K562 (cell line): ENCODE results near the gene PTH2. TPM values are rescaled to one million over a fixed set of nuclear protein-coding genes. Genes with fewer than 3 reads are reported as not detected.
A peak's percentile ranks its signal among the peaks of the same experiment; 100 is the strongest.

Experiments used
- BCL6 ChIP-seq: fragments of 250-450 bp; sonication (Bioruptor Pico); IDR thresholded peaks from 2 replicates; pipeline ENCODE4 v1.4.0; 2020
- CBX3 ChIP-seq, 2 experiments: IDR thresholded peaks; 1 replicate in 1 of 2; 2 replicates in 1 of 2; pipeline ENCODE4 v1.6.1; 2012; ENCODE audit warnings: inconsistent platforms in 2 of 2, low read length in 2 of 2, borderline replicate concordance in 1 of 2, control low read depth in 1 of 2
- CEBPB ChIP-seq: fragments of 450-650 bp; IDR thresholded peaks from 2 replicates; pipeline ENCODE4 v1.6.1; 2016; ENCODE audit warnings: missing genetic modification characterization, missing compliant biosample characterization
- EGR1 ChIP-seq: fragments of 450-650 bp; conservative IDR thresholded peaks from 2 replicates; pipeline ENCODE4 v1.6.1; 2017; ENCODE audit warnings: mild to moderate bottlenecking
- FOXA1 ChIP-seq: fragments of 450-650 bp; IDR thresholded peaks from 2 replicates; pipeline ENCODE4 v1.6.1; 2016; ENCODE audit warnings: mild to moderate bottlenecking, borderline replicate concordance
- GABPB1 ChIP-seq: sonication (generic); formaldehyde crosslinking; IDR thresholded peaks from 2 replicates; pipeline ENCODE4 v1.8.0; 2022; ENCODE audit warnings: mild to moderate bottlenecking, missing genetic modification reagents
- HDAC6 ChIP-seq: IDR thresholded peaks from 2 replicates; pipeline ENCODE4 v1.6.1; 2012; ENCODE audit warnings: low read depth, mild to moderate bottlenecking, control low read depth, inconsistent platforms, low read length, moderate library complexity
- NR2C2 ChIP-seq, 2 experiments: fragments of 200-800 bp in 1 of 2; sonication (Bioruptor generic) in 1 of 2; sonication (generic) in 1 of 2; formaldehyde crosslinking in 1 of 2; IDR thresholded peaks; 2 replicates each; pipeline versions ENCODE4 v1.6.1 to v1.8.0; 2016 to 2022; ENCODE audit warnings: mild to moderate bottlenecking in 1 of 2, missing compliant biosample characterization in 1 of 2, missing genetic modification characterization in 1 of 2, missing genetic modification reagents in 1 of 2
- POLR2A ChIP-seq: fragments of 450-650 bp; conservative IDR thresholded peaks from 2 replicates; pipeline ENCODE4 v1.6.1; 2016
- SMAD2 ChIP-seq: fragments of 150-350 bp; IDR thresholded peaks from 2 replicates; pipeline ENCODE4 v1.6.1; 2014; ENCODE audit warnings: low read depth, mild to moderate bottlenecking, low read length
- SRSF3 ChIP-seq: fragments of 200-400 bp; formaldehyde crosslinking; IDR thresholded peaks from 2 replicates; pipeline ENCODE4 v1.6.1; 2016; ENCODE audit warnings: mild to moderate bottlenecking, low read length, moderate library complexity; ENCODE audit not compliant: insufficient read depth
- STAT5B ChIP-seq: fragments of 250-450 bp; sonication (Bioruptor Pico); IDR thresholded peaks from 2 replicates; pipeline ENCODE4 v1.8.0; 2021; ENCODE audit warnings: mild to moderate bottlenecking, inconsistent platforms
- STAT6 ChIP-seq: sonication (generic); formaldehyde crosslinking; IDR thresholded peaks from 2 replicates; pipeline ENCODE4 v1.8.1; 2023; ENCODE audit warnings: mild to moderate bottlenecking, missing genetic modification reagents
- U2AF2 ChIP-seq: fragments of 200-400 bp; formaldehyde crosslinking; optimal IDR thresholded peaks from 2 replicates; pipeline ENCODE3; 2017; ENCODE audit warnings: low read depth, mild to moderate bottlenecking, low read length
- VEZF1 ChIP-seq: fragments of 200-800 bp; sonication (Bioruptor generic); IDR thresholded peaks from 2 replicates; pipeline ENCODE4 v1.6.1; 2017; ENCODE audit warnings: missing genetic modification characterization, missing compliant biosample characterization
- ZBTB17 ChIP-seq: fragments of 450-650 bp; formaldehyde crosslinking; IDR thresholded peaks from 2 replicates; pipeline ENCODE4 v1.4.0; 2020; ENCODE audit warnings: mild to moderate bottlenecking
- ZNF165 ChIP-seq: fragments of 250-450 bp; sonication (Bioruptor Pico); IDR thresholded peaks from 2 replicates; pipeline ENCODE4 v1.4.0; 2020; ENCODE audit warnings: borderline replicate concordance
- ZNF217 ChIP-seq: sonication (generic); formaldehyde crosslinking; IDR thresholded peaks from 2 replicates; pipeline ENCODE4 v1.8.0; 2022; ENCODE audit warnings: mild to moderate bottlenecking, missing genetic modification reagents
- ZNF224 ChIP-seq: sonication (generic); formaldehyde crosslinking; IDR thresholded peaks from 2 replicates; pipeline ENCODE4 v1.8.0; 2022; ENCODE audit warnings: mild to moderate bottlenecking, missing genetic modification reagents
- ZNF232 ChIP-seq: sonication (generic); formaldehyde crosslinking; IDR thresholded peaks from 2 replicates; pipeline ENCODE4 v1.8.0; 2022; ENCODE audit warnings: mild to moderate bottlenecking, missing genetic modification reagents
- ZNF24 ChIP-seq: fragments of 450-650 bp; IDR thresholded peaks from 2 replicates; pipeline ENCODE4 v1.6.1; 2016
- ZNF561 ChIP-seq: fragments of 450-650 bp; formaldehyde crosslinking; conservative IDR thresholded peaks from 2 replicates; pipeline ENCODE4 v1.4.0; 2020; ENCODE audit warnings: mild to moderate bottlenecking, moderate library complexity
- ZNF592 ChIP-seq: fragments of 450-650 bp; IDR thresholded peaks from 2 replicates; pipeline ENCODE4 v1.6.1; 2017; ENCODE audit warnings: antibody characterized with exemption, mild to moderate bottlenecking
- polyA plus RNA-seq, 8 experiments: library from polyadenylated mRNA; depleted of rRNA in 4 of 8; stranded (reverse) in 5 of 8; unstranded in 3 of 8; fragments of >200 nt; fragmentation: Nextera tagmentation in 2 of 8; fragmentation: Illumina TruSeq in 1 of 8; extraction: Ambion mirVana in 2 of 8; extraction: Trizol in 1 of 8; gene quantifications; 2 replicates each; pipeline versions ENCODE4 v1.2.1 to v1.2.3, GENCODE V29; 2011 to 2014; ENCODE audit warnings: inconsistent platforms in 1 of 8, missing spikeins in 1 of 8
- total RNA-seq, 7 experiments: library from RNA; depleted of rRNA in 6 of 7; stranded (reverse); fragments of >200 nt in 6 of 7; fragmentation: Illumina TruSeq in 2 of 7; extraction: Trizol in 2 of 7; gene quantifications; 2 replicates each; pipeline versions ENCODE4 v1.2.1 to v1.2.3, GENCODE V29; 2011 to 2021; ENCODE audit warnings: low replicate concordance in 1 of 7

PTH2 gene
- total and polyA plus RNA-seq, 9 of the 15 experiments (the other 6 are each of a cell fraction or from before 2014, with no cell fraction given), result 1.3 TPM; not detected in 8

- no peak for TF ChIP-seq FOXA1
- no peak for TF ChIP-seq SMAD2
- no peak for TF ChIP-seq ZNF224 (CRISPR knock-in tag)
- TF ChIP-seq ZNF217, result no peak
- TF ChIP-seq EGR1, result peak; percentile 69
- no peak for TF ChIP-seq CEBPB (tag)
- TF ChIP-seq STAT5B (CRISPR knock-in tag), result no peak
- TF ChIP-seq ZNF561 (CRISPR knock-in tag), result no peak
- TF ChIP-seq ZBTB17 (CRISPR knock-in tag), result no peak
- no peak for TF ChIP-seq GABPB1 (CRISPR knock-in tag)
- 0 out of 2 replicates have a peak, but pooled peaks have one; percentile 44 for TF ChIP-seq STAT6 (CRISPR knock-in tag)
- TF ChIP-seq ZNF24, result no peak
- TF ChIP-seq CBX3 (IDR thresholded peaks at IDR 0.05; ENCODE audit: borderline replicate concordance in 1 of 2, low read length in 2 of 2), result no peak
- TF ChIP-seq VEZF1 (CRISPR knock-in tag), result no peak; the same call in 1 of the 2 replicates
- TF ChIP-seq ZNF592, result no peak
- TF ChIP-seq ZNF232, result no peak
- TF ChIP-seq BCL6 (CRISPR knock-in tag), result no peak
- TF ChIP-seq SRSF3, result no peak
- no peak for TF ChIP-seq U2AF2
- no peak for TF ChIP-seq NR2C2 (CRISPR knock-in tag; IDR thresholded peaks at IDR 0.05)
- TF ChIP-seq NR2C2 (tag; IDR thresholded peaks at IDR 0.05), result no peak
- no peak for TF ChIP-seq HDAC6
- no peak for TF ChIP-seq ZNF165
- TF ChIP-seq POLR2A, result peak; percentile 85
Observed at GRCh38 chr19:49431330-49431749, 8.1 kb upstream of the PTH2 start (continued).
